Measurements from ENCODE around the gene LILRB5. TPM values are rescaled to one million over a fixed set of nuclear protein-coding genes. Genes with fewer than 3 reads are reported as not detected.

LILRB5 gene
- total and polyA plus RNA-seq, 2 of the 4 experiments (the other 2 are of a cell fraction): not detected

DNA sequence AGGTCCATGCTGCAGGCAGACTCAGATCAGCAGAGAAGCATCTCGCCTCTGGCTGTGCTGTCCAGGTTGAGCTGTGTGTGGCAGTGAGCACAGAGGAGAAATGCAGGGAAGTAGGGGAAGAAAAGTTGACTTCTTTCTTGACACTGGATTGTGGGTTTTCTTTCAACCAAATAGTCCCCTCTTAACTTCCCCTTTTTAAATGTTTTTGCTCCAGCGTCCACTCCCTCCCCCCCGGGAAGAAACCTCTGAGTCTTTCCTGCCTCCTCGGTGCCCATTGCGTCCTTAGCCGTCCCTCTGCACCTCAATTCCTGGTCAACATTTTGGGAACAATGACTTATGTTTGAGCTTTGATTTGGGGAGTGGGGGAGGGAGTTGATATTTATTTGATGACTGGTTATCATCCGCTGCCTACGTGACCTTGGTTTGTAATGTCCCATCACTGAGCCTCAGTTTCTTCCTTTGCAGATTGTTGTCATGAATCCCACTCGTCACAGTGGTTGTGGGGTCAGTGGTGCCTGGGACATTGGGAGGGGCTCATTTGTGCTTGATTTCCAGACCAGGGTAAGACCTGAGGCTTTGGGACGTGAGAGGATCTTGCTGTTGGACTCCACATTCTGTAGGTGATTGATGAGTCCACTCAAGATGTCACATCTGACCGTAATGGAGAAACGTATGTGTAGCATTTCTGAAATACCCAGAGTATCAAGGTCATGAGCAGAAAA, 24.1 kb upstream of the LILRB5 start, which contains the start of gene LILRB2:
Gene LILRB2 (minus strand): TSS at position 104 of the 722 bp plus-strand sequence. CDS start 614 bp downstream, outside the sequence.
- Histone ChIP-seq H3K23ac (ENCODE audit: low read depth, low read length) (no peak within 1 kb of the TSS), H4K20me1 (ENCODE audit: insufficient read depth, low read length) (no peaks in the 10 kb centered on the region), H4K91ac (ENCODE audit: insufficient read depth, low read depth, low read length) (no peak within 1 kb of the TSS), H3K4ac (ENCODE audit: low read depth, low read length) (no peak within 1 kb of the TSS), H2BK120ac (ENCODE audit: low read depth, low read length) (no peak within 1 kb of the TSS), H3K4me2 (ENCODE audit: low read depth, low read length) (no peak within 1 kb of the TSS), H3K9ac (ENCODE audit: low read depth, low read length) (no peak within 1 kb of the TSS), H3K27ac (ENCODE audit: insufficient read depth, low read length) (no peak within 1 kb of the TSS), H3K4me3 (ENCODE audit: insufficient read depth, low read depth, low read length) (no peak within 1 kb of the TSS), H3K36me3 (ENCODE audit: control insufficient read depth, insufficient read depth, low read length) (no peaks in the 10 kb centered on the region), H2AFZ (replicated peaks; ENCODE audit: low read length, poor library complexity) (no peak within 1 kb of the TSS), H3K56ac (ENCODE audit: extremely low read depth, insufficient read depth, low read length) (no peak within 1 kb of the TSS), H3K9me3 (ENCODE audit: control insufficient read depth, insufficient read depth, low read length) (no peaks in the 10 kb centered on the region), H3K14ac (replicated peaks; ENCODE audit: low read depth, low read length) (no peak within 1 kb of the TSS), H3K27me3 (ENCODE audit: control insufficient read depth, insufficient read depth, low read length) (peaks cover 2% of the 10 kb centered on the region; the same call in 1 of the 2 replicates), H3K79me1 (ENCODE audit: low read depth in 1 of 2, low read length in 2 of 2) (no peaks in the 10 kb centered on the region), H3K4me1 (ENCODE audit: control insufficient read depth, insufficient read depth, low read length) (no peaks in the 10 kb centered on the region), H2AK9ac (replicated peaks; ENCODE audit: low read depth, low read length, poor library complexity) (no peak within 1 kb of the TSS), H2BK20ac (ENCODE audit: low read depth, low read length) (no peak within 1 kb of the TSS), H4K8ac (ENCODE audit: low read depth in 2 of 2, low read length in 2 of 2) (no peak within 1 kb of the TSS), H2BK5ac (ENCODE audit: low read depth, low read length, poor library complexity, severe bottlenecking) (no peak within 1 kb of the TSS), H2BK15ac (ENCODE audit: low read depth, low read length) (no peak within 1 kb of the TSS), H3K9me1 (ENCODE audit: insufficient read depth, low read length) (no peaks in the 10 kb centered on the region), H3K18ac (ENCODE audit: low read depth, low read length) (no peak within 1 kb of the TSS), H4K5ac (ENCODE audit: low read depth, low read length) (no peak within 1 kb of the TSS), H2AK5ac (ENCODE audit: low read depth, low read length) (no peak within 1 kb of the TSS)
- dilution Hi-C loops (cut with HindIII; ENCODE audit: low sequenced_read_pairs, unreplicated experiment) (no loop called here), in situ Hi-C loops (cut with MboI; ENCODE audit: low sequenced_read_pairs) (loop anchor here (5.0 kb wide), 1 partner anchor 351 kb away; the partner anchor contains the start of gene LILRB1), intact Hi-C loops (cut with micrococcal nuclease) (no loop called here)
- ATAC-seq (ENCODE audit: low read depth): no peak
- no TSS peak for BruUV-seq (replicated peaks)
- POLR2A ChIA-PET (ENCODE audit: unreplicated experiment): no interaction called here
- TF ChIP-seq BHLHE40 (IDR thresholded peaks at IDR 0.05; ENCODE audit: low read depth, low read length): no peak
- TF ChIP-seq, protein P1, sequence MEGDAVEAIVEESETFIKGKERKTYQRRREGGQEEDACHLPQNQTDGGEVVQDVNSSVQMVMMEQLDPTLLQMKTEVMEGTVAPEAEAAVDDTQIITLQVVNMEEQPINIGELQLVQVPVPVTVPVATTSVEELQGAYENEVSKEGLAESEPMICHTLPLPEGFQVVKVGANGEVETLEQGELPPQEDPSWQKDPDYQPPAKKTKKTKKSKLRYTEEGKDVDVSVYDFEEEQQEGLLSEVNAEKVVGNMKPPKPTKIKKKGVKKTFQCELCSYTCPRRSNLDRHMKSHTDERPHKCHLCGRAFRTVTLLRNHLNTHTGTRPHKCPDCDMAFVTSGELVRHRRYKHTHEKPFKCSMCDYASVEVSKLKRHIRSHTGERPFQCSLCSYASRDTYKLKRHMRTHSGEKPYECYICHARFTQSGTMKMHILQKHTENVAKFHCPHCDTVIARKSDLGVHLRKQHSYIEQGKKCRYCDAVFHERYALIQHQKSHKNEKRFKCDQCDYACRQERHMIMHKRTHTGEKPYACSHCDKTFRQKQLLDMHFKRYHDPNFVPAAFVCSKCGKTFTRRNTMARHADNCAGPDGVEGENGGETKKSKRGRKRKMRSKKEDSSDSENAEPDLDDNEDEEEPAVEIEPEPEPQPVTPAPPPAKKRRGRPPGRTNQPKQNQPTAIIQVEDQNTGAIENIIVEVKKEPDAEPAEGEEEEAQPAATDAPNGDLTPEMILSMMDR (conservative IDR thresholded peaks at IDR 0.05; ENCODE audit: low read depth, low read length): no peak
- TF ChIP-seq MAFK (IDR thresholded peaks at IDR 0.05; ENCODE audit: low read depth, low read length): no peak
- no peak for TF ChIP-seq USF2 (IDR thresholded peaks at IDR 0.05; ENCODE audit: low read depth, low read length)
- TF ChIP-seq ELK1 (IDR thresholded peaks at IDR 0.05; ENCODE audit: borderline replicate concordance, low read depth, low read length): no peak
- DNase-seq: no peak
- CTCF ChIA-PET: no interaction called here
- 60% methylated on average over 4 of the region's 12 CpGs; no CpG with 5 or more reads in 1 of the 2 experiments for WGBS, 2 experiments (ENCODE audit: extremely low coverage in 2 of 2, insufficient read length in 1 of 2)
